Measurements from ENCODE around the gene TSPAN9.

DNA sequence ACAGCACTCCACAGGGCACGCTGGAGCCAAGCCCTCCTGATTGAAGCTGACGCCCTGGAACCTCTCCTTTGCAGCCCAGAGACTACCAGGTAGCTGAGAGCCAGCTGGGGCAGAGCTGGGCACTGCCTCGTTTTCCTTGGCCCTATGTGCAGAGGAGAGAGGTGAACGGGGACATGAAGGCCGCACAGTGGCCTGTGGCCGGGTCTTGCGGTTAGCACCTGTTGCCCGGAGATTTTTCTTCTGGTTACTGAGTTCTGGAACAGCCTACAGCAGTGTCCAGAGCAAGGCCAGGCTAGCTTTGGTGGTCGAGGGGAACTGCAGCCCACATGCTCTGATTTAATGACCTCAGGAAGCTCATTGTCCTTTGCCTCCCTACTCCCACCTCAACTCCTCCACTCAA, 212.5 kb downstream of the TSPAN9 start:
- TF ChIP-seq, protein P1, sequence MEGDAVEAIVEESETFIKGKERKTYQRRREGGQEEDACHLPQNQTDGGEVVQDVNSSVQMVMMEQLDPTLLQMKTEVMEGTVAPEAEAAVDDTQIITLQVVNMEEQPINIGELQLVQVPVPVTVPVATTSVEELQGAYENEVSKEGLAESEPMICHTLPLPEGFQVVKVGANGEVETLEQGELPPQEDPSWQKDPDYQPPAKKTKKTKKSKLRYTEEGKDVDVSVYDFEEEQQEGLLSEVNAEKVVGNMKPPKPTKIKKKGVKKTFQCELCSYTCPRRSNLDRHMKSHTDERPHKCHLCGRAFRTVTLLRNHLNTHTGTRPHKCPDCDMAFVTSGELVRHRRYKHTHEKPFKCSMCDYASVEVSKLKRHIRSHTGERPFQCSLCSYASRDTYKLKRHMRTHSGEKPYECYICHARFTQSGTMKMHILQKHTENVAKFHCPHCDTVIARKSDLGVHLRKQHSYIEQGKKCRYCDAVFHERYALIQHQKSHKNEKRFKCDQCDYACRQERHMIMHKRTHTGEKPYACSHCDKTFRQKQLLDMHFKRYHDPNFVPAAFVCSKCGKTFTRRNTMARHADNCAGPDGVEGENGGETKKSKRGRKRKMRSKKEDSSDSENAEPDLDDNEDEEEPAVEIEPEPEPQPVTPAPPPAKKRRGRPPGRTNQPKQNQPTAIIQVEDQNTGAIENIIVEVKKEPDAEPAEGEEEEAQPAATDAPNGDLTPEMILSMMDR (IDR thresholded peaks at IDR 0.05): no peak
- TF ChIP-seq POLR2A (IDR thresholded peaks at IDR 0.05): no peak

All from body of pancreas (tissue), 4 donors.